GM21576 (cell line): ENCODE results near the gene PLEKHM3.

ENCODE experiments used
- ATAC-seq: cut with Tn5 transposase; IDR thresholded peaks from one replicate; pipeline ENCODE4 v1.9.1; 2021; ENCODE audit warnings: mild to moderate bottlenecking, moderate library complexity; ENCODE audit not compliant: unreplicated experiment

PLEKHM3 gene

DNA sequence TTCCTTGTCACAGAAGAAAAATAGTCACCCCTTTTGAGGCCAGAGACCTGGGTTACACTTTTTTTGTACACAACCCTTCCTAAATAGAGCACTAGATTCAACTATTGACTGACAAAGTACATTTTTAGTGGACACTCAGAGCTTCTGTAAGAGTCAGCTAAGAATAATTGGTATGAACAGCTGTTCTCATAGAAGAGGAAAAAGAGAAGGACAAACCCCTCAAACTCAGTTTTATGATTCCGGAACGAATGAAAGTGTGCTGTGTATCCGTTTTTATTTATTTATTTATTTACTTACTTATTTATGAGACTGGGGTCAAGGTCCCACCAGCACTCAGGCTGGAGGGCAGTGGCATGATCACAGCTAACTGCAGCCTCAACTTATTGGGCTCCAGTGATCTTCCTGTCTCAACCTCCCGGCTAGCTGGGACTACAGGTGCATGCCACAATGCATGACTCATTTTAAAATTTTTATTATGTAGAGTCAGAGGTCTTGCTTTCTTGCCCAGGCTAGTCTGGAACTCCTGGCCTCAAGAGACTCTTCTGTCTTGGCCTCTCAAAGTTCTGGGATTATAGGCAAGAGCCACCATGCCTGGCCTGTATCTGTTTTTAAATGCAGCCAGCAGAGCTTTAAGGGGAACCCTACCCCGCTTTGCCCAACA lies 219.6 kb downstream of the PLEKHM3 start:
- no peak for ATAC-seq

DNA sequence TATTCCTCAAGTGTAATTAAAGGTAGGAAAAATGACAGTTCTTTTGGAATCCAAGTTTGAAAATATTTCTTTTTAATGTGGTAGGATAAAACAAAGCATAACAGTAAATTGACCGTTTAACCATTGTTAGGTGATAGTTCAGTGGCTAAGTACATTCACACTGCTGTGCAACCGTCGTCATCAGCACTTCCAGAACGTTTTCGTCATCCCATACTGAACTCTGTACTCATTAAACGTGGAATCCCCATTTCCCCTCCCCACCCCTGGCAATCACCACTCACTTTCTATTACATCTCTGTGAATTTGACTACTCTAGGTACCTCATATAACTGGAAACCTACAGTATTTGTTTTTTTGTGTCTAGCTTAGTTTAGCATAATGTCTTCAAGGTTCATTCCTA lies 222.7 kb downstream of the PLEKHM3 start:
- ATAC-seq, result no peak

DNA sequence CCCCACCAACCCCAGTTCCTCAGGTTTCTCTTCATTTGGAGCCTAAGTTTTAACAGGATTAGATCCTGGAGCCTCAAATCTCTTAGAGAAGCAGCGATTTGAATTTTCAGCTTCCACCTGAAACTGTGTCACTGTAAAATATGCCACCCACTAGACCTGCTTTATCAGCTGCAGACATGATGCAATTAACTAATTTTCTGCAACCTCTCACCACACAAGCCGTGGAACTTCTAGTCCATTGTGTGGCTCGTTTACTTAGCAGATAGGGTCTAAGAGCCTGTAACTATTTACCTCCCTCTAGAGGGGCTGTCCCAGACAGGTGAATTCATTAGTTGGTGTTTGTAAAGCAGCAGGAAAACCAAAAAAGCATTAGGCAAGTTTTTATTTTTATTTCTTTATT lies 224.1 kb downstream of the PLEKHM3 start:
- ATAC-seq, result no peak

DNA sequence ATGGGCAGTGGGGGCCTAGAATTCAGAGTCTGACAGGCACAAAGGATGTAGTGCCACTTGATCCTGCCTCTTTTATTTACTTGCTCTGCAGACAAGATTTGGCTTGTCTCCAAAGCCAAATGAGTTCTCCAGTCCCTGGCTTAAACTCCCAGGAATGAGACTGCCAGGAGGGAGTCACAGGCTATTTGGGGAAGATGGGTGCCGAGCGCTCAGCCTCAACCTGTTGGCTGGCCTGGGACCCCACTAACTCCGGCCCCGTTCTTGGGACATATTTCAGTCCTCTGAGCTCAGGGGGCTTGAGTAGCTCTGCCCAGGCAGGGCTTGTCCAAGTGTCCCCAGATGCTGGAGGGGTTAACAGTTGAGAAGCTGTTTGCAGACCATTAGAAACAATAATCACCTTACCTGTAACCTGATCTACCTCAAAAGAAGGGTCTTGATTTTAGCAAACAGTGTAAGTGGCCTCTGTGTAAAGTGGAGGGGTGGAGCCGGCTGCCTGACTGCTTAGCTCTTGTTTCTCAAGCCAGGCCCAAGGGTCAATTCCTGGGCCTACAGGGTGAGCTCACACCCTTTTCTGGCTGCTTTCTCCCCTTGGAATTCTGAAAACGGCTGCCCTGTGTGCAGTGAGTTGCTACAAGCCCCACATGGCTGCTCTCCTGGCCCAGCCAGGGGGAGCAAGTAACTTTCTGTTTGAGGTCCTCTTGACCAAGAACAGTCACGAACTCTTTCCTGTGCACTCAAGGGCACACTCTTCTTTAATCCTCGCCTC lies 228.6 kb downstream of the PLEKHM3 start:
- no peak for ATAC-seq

DNA sequence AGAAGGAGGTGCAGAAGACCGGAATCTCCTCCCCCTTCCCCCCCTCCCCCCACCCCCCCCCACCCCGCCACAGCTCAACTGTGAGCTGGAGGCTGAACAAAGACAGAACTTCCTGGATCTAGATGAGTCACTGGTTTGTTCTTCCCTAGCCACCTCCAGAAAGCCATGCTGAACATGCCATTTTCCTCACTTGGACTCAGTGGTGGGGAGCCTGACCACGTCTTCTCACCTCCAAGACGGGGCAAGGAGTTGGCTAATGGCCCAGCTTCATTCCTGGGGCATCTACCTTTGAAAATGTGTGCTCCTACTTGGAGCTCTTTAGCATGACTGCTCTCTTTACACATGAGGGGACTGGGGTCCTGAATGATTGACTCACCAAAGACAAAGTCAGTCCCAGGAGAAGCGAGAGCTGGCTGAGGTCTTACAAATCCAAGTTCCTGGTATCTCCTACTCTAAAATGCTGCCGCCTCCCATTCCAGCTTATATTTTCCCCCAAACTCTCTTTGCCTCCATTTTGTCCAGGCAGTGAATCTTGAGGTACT lies 233.0 kb downstream of the PLEKHM3 start:
- no peak for ATAC-seq

DNA sequence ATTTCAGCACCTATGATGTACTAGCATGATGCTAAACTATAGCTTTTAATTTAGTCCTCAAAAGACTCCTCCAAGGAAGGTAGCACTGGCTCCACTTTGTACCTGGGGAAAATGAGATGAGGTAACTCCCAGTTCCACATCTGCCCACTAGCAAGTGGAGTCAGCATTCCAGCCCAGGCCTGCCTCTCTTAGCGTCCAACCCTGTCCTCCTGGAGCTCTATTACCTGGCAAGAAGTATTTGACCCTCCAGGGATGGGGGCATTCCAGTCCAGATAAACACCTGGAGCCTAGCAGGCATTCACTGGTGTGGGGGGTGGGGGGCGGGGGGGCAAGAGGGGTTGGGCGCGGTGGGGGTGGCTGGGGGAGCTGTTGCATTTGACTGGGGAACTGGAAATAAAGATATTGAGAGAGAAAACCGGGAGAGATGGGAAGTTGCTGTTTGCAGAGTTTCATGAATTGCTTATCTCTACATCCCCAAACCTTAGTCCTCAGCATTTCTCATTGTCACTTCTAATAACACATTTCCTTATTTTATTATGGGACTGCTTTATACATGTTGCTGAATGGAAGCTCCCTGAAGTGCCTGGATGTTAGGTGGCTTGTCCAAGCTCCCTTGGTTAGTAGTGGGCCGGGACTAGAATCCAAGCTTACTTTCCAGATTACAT lies 233.6 kb downstream of the PLEKHM3 start:
- no peak for ATAC-seq

DNA sequence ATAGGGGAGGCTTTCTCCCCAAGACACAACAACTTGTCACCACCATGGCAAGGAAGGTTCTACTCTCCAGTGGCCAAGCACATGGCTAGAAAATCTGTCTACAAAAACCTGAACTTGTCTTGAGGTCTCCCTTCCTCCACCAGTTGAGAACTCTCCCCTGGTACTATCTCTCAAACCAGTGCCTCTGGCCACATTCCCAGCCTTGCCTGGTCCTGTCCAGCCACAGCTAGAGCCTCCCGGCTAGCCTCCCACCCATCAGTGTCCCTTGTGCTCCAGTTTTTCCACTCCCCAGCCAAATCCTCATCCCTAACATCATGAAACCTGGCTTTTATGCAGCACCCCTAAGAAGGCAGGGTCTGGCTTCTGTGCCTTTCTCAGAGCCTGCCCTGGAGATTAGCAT lies 234.4 kb downstream of the PLEKHM3 start:
- no peak for ATAC-seq

DNA sequence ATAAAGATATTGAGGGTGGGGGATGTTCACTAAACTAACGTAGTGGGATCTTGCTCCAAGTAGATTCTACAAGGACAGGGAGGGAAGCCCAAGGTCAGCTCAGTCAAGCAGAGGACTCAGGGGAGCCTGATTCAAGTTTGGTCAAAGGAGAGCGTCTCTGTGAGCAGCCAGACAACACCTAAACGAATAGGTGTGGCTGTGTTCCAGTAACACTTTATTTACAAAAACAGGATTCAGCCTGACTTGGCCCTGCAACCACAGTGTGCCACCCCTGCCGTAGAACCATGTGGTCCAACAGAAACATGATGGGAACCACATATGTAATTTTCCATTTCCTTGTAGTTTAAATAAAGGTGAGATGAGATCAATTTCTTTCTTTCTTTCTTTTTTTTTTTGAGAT lies 237.5 kb downstream of the PLEKHM3 start:
- no peak for ATAC-seq

DNA sequence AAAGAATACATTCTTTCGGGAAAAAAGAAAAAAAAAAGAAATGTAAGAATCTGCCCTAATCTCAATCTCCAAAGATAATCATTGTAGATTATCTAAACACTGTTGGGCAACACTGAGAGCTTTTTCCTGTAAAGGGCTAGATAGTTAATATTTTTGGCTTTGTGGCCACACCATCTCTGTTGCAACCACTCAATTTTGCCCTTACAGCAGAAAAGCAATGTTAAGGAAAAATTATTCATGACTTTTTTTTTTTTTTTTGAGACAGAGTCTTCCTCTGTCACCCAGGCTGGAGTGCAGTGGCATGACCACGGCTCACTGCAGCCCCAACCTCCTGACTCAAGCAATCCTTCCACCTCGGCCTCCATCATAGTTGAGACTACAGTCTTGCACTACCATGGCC lies 238.3 kb downstream of the PLEKHM3 start:
- ATAC-seq, result no peak

DNA sequence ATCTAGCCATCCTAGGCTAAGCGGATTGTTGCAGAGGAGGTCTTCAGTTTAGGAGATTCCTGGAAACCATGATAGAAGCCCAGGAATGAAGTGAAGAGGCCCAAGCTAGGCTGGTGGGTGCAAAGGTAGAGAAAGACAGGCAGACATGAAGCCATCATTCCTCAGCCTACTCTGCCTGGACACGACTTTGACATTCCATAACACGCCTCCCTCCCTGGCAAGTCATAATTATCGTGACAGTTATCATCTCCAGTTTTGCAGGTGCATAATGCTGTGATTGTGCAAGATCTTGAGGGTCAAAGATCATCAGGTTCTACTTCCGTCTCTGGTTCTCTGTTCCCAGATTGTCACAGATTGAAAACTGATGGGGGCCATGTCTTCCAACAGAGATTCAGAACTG lies 240.4 kb downstream of the PLEKHM3 start:
- no peak for ATAC-seq

DNA sequence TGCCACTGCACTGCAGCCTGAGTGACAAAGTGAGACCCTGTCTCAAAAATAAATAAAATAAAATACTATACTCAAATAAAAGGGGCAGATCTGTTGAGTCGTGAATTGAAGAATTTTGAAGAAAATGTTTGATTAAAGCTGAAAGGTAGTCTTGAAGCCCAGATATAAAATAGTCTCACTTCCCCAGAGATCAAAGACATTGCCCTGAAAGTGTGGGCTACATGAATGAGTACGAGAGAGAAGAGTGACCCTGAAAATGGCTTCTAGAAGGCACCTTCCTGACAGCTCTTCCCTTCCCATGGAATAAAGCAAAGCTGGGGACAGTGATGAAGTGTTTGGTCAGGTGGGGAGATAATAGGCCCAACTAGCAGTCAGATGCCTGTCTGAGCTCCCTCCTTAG lies 241.8 kb downstream of the PLEKHM3 start:
- no peak for ATAC-seq

DNA sequence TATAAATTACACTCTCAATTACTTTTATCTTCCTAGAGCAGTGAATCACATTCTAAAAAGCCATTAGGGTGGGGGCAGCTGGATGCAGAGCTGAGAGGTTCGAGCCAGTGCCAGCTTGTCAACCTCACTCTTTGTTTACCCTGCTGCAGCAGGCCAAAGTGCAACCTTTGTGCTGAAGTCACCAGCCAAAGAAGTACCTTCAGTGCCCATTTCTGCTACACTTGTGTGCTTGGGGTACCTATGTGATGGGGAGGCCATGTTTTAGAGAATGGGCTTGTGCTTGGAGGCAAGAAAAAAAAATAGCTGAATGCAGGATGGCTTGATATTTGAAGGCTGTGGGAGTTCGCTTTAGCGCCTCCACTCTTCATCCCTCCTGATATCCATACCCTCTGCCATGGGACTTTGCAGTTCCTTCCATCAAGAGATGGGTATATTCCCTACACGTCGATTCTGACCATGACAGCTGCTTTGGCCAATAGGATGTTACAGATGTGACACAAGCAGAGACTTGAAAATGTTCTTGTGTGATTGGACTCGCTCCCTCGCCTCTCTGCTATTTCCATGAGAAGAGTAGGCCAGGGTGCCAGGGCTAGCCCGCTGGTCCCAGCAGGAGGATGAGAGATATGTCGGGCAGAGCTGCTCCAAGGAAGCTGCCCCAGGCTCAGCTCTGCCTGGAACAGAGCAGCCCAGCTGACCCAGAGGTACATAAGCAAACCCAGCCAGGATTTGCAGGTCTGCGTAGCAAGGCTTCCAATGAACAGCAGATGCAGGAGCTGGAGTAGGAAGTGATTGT lies 242.9 kb downstream of the PLEKHM3 start:
- ATAC-seq, result no peak

DNA sequence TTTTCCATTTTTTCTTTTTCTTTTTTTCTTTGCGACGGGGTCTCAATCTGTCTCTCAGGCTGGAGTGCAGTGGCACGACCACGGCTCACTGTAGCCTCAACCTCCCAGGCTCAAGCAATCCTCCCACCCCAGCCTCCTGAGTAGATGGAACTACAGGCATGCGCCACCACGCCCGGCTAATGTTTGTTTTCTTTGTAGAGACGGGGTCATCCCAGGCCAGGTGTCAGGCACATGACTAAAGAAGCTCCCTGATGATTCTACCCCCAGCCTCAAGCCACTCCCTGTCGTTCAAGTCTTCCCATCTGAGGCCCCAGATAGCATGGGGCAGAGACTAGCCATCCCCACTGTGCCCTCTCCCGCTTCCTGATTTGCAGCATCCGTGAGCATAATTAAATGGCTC lies 245.8 kb downstream of the PLEKHM3 start:
- no peak for ATAC-seq

DNA sequence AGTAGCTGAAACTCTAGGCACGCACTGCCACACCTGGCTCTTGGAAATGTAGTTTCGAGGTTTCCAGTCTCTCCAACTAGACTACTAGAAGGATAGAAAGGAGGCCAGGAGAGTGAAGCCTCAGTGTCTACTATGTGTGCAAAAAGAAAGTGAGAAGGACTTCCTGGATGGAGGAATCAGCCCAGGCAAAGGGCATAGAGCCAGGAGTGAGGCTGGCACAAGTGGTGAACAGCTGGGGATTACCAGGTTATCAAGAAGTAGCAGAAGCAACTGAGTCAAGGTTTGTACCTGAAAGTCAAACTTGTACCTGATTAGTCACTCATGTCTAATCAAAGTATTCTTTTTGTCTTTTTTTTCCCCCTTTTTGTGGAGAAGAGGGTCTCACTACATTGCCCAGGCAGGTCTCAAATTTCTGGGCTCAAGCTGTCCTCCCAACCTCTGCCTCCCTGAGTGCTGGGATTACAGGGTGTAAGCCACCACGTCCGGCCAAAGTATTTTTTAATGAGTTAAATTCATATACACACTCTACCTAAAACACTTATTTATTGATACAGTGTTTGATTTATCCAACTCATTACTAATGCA lies 246.9 kb downstream of the PLEKHM3 start:
- ATAC-seq, result no peak

DNA sequence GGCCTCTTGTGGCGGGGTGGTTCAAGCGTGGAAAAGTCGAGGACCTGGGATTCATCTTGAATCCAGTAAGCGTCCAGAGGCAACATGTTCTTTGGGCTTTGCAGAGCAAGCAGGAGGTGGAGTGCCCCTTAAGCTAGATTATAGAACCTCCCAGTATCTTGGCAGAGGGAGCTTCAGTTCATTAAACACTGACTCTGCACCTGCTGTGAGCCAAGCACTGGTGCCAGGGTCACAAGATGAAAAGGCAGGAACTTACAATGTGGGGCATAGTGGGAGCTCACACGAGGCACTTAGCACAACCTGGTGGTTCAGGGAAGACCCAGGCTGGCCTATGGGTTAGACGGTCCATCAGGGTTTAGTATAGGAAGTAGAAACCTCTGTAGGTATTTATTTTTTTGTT lies 248.2 kb downstream of the PLEKHM3 start:
- no peak for ATAC-seq

DNA sequence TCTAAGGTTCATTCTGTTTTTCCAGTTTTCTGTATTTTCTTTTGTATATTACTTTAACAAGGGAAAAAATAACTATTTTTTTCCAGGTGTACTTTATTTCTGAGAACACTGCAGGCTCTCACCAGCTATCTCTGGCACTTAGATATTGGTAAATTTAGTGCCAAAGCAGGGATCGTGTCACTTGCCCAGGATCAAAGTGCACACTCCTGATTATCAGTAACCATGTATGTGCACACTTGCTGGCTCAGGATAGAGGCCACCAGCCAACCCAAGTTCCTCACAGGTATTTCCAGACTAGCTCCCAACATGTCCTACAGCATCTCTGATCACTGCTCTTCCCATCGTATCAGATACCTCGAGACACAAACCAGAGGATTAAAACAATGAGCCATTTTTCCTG lies 249.9 kb downstream of the PLEKHM3 start:
- ATAC-seq, result no peak

DNA sequence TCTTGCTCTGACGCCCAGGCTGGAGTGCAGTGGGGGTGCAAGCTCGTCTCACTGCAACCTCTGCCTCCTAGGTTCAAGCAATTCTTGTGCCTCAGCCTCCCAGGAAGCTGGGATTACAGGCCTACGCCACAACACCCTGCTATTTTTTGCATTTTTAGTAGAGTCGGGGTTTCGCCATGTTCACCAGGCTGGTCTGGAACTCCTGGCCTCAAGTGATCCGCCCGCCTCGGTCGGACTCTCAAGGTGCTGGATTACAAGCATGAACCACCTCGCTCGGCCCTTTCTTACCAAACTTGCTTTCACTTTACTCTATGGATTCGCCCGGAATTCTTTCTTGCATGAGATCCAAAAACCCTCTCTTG lies 252.5 kb downstream of the PLEKHM3 start:
- no peak for ATAC-seq

DNA sequence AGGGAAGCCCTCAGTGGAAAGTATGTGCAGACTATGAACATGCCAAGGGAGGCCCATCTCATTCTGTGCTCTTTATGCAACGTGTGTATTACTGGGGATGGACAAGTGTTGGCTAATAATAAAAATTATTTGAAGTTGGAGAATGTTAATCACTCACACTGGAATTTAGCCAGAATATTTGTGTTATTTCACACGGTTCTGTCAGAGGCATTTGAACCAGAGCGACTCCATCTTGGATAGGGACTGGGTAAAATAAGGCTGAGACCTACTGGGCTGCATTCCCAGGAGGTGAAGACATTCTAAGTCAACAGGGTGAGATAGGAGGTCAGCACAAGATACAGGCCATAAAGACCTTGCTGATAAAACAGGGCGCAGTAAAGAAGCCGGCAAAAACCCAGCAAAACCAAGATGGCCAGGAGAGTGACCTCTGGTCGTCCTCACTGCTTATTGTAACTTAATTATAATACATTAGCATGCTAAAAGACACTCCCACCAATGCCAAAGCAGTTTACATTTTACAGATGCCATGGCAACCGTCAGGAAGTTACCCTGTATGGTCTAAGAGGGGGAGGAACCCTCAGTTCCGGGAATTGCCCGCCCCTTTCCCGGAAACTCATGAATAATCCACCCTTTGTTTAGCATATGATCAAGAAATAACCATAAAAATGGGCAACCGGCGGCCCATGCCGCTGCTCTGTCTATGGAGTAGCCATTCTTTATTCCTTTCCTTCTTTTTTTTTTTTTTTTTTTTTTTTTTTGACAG lies 253.1 kb downstream of the PLEKHM3 start:
- ATAC-seq, result no peak

DNA sequence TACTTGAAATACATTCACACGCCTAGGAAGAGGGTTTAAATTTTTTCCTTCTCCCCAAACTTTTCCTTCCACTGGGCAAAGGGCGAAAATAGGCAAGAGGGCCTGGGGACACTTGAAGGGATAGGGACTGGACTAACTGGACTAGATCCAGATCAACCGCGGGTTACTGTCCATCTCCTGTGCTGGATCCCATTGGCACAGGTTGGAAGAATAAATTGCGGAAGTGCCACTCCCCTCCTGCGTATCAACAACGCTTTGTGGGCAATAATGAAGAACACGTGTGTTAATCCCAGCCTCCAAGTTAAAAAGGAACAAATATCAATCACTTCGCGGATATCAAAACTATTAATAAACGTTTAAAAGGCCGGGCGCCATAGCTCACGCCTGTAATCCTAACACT lies 253.9 kb downstream of the PLEKHM3 start:
- no peak for ATAC-seq
